GM23248 (cell line): ENCODE data around the gene RGS4. TPM values are rescaled to one million over a fixed set of nuclear protein-coding genes. Genes with fewer than 3 reads are reported as not detected.
"Not testable (repeated sequence)": the region's sequence is repeated elsewhere in the genome, so short reads cannot be mapped to it uniquely, and the experiment has no call there.

Source experiments
- DNase-seq: peaks from one replicate; pipeline ENCODE4 v3.0.0-alpha.2; 2015
- H2AFZ ChIP-seq: fragments of 200-600 bp; sonication (generic); 2 replicates; pipeline ENCODE4 v1.6.1; 2016; ENCODE audit warnings: antibody characterized with exemption
- H3F3A ChIP-seq: fragments of 200-600 bp; sonication (generic); 2 replicates; pipeline ENCODE4 v1.6.1; 2016; ENCODE audit warnings: mild to moderate bottlenecking, antibody characterized with exemption, mixed run types; ENCODE audit not compliant: insufficient read depth
- H3K27ac ChIP-seq: fragments of 200-600 bp; sonication (generic); 2 replicates; pipeline ENCODE4 v1.5.1; 2016; ENCODE audit warnings: mild to moderate bottlenecking
- H3K27me3 ChIP-seq: fragments of 200-600 bp; sonication (generic); replicated peaks from 2 replicates; pipeline ENCODE4 v1.6.1; 2016; ENCODE audit warnings: mild to moderate bottlenecking; ENCODE audit not compliant: insufficient read depth
- H3K36me3 ChIP-seq: fragments of 200-600 bp; sonication (generic); 2 replicates; pipeline ENCODE4 v1.6.1; 2016; ENCODE audit warnings: low read depth, mild to moderate bottlenecking
- H3K4me1 ChIP-seq: fragments of 200-600 bp; sonication (generic); 2 replicates; pipeline ENCODE4 v1.6.1; 2016; ENCODE audit warnings: mild to moderate bottlenecking; ENCODE audit not compliant: insufficient read depth
- H3K4me2 ChIP-seq: fragments of 200-600 bp; sonication (generic); one replicate; pipeline ENCODE4 v1.6.1; 2016; ENCODE audit warnings: mild to moderate bottlenecking; ENCODE audit not compliant: unreplicated experiment
- H3K4me3 ChIP-seq: fragments of 200-600 bp; sonication (generic); 2 replicates; pipeline ENCODE4 v1.5.1; 2016; ENCODE audit warnings: mild to moderate bottlenecking
- H3K79me2 ChIP-seq: fragments of 200-600 bp; sonication (generic); 2 replicates; pipeline ENCODE4 v1.6.1; 2016; ENCODE audit warnings: mild to moderate bottlenecking; ENCODE audit not compliant: insufficient read depth
- H3K9ac ChIP-seq: fragments of 200-600 bp; sonication (generic); 2 replicates; pipeline ENCODE4 v1.6.1; 2016; ENCODE audit warnings: mild to moderate bottlenecking
- H3K9me2 ChIP-seq: fragments of 200-600 bp; sonication (generic); 2 replicates; pipeline ENCODE4 v1.6.1; 2016; ENCODE audit warnings: mixed run types, mild to moderate bottlenecking, moderate library complexity; ENCODE audit not compliant: insufficient read depth
- H3K9me3 ChIP-seq: fragments of 200-600 bp; sonication (generic); one replicate; pipeline ENCODE4 v1.6.1; 2017; ENCODE audit warnings: low read depth
- H4K20me1 ChIP-seq: fragments of 200-600 bp; sonication (generic); 2 replicates; pipeline ENCODE4 v1.6.0; 2016; ENCODE audit not compliant: insufficient read depth
- EZH2 ChIP-seq: fragments of 200-600 bp; sonication (generic); IDR thresholded peaks from 2 replicates; pipeline ENCODE4 v1.6.1; 2018; ENCODE audit warnings: antibody characterized with exemption, mild to moderate bottlenecking; ENCODE audit not compliant: insufficient read depth, poor library complexity, severe bottlenecking
- EZH2phosphoT487 ChIP-seq: fragments of 200-600 bp; sonication (generic); IDR thresholded peaks from 2 replicates; pipeline ENCODE4 v1.6.1; 2018; ENCODE audit warnings: antibody characterized with exemption, moderate library complexity, mild to moderate bottlenecking, low read depth; ENCODE audit not compliant: insufficient read depth
- WGBS, 2 experiments: methylation state at CpG; one replicate each; pipeline ENCODE4 v1.1.6; 2015 to 2017; ENCODE audit warnings: low lambda C conversion rate in 2 of 2, low coverage in 1 of 2; ENCODE audit errors: missing lambda C conversion rate in 2 of 2; 5-methylcytosine and 5-hydroxymethylcytosine counted together
- in situ Hi-C: fragments of 300-500 bp; cut with MboI; formaldehyde crosslinking; loops from 2 replicates; pipeline ENCODE4 v1.15.0; 2020
- polyA plus RNA-seq: library from polyadenylated mRNA; unstranded; fragments of >200 nt; fragmentation: Nextera tagmentation; extraction: Ambion mirVana; gene quantifications from 2 replicates; pipeline ENCODE4 v1.2.1, GENCODE V29; 2016
- total RNA-seq: library from RNA; depleted of rRNA; stranded (reverse); fragments of >200 nt; shearing (Covaris generic); gene quantifications from 2 replicates; pipeline ENCODE4 v1.2.3, GENCODE V29; 2014

Gene RGS4
- total and polyA plus RNA-seq, 2 experiments from 2014 or later: 11.2 to 27.9 TPM

- Histone ChIP-seq H3K27me3 (no peaks in the 10 kb centered on the region), H4K20me1 (no peaks in the 10 kb centered on the region), H3K9me2 (no peaks in the 10 kb centered on the region), H3K9me3 (no peaks in the 10 kb centered on the region), H3K4me3 (no peak overlapping the region), H3K4me2 (peak overlapping the region; percentile 33), H2AFZ (no peak overlapping the region), H3K27ac (0 out of 2 replicates have a peak overlapping the region, but pooled peaks have one; percentile 23), H3K36me3 (no peaks in the 10 kb centered on the region), H3F3A (peaks cover 30% of the 10 kb centered on the region), H3K4me1 (peaks cover 33% of the 10 kb centered on the region), H3K9ac (no peak overlapping the region), H3K79me2 (no peaks in the 10 kb centered on the region)
- TF ChIP-seq EZH2 (no peak), EZH2phosphoT487 (no peak)
- DNase-seq: peak; percentile 32
- 25 to 29% methylated on average over 1 of the region's 1 CpG for WGBS, 2 experiments
- in situ Hi-C loops: no loop called here
Observed at GRCh38 chr1:163084330-163084729, 15.2 kb downstream of the RGS4 start.

GRCh38 chr1:163085041-163085903, 16.1 kb downstream of the RGS4 start:
- Histone ChIP-seq H3K4me1 (peaks cover 35% of the 10 kb centered on the region), H3K27me3 (no peaks in the 10 kb centered on the region), H3K79me2 (no peaks in the 10 kb centered on the region), H3F3A (peaks cover 32% of the 10 kb centered on the region), H4K20me1 (no peaks in the 10 kb centered on the region), H3K4me3 (0 out of 2 replicates have a peak overlapping the region, but pooled peaks have one; percentile 5), H3K27ac (peak overlapping the region; percentile 70), H3K4me2 (peak overlapping the region; percentile 53), H2AFZ (no peak overlapping the region), H3K9me3 (no peaks in the 10 kb centered on the region), H3K9me2 (no peaks in the 10 kb centered on the region), H3K36me3 (no peaks in the 10 kb centered on the region), H3K9ac (peak overlapping the region; percentile 29; the same call in 1 of the 2 replicates)
- TF ChIP-seq EZH2phosphoT487 (no peak), EZH2 (no peak)
- WGBS, 2 experiments: 19 to 24% methylated on average over 4 of the region's 4 CpGs
- in situ Hi-C loops: no loop called here
- DNase-seq: peak; percentile 79

DNA sequence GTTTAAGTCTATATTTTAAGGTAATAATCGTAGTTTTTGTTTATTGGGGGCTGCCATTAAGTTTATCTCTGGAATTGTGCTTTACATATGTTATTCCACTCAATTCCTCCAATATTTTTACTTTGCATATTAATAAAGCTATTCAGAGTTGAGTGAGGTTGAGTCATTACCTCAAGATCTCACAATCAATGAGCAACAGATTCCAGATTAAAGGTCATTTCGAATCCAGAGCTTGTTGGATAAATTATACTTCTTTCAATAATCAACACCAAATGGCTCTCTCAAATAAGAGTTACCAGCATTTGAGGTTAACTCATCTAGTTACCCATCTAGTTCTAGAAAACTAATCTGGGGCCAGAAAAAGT, 16.7 kb downstream of the RGS4 start:
- Histone ChIP-seq H2AFZ (no peak overlapping the region), H3K36me3 (no peaks in the 10 kb centered on the region), H3K9ac (no peak overlapping the region; the same call in 1 of the 2 replicates), H3K4me1 (peaks cover 37% of the 10 kb centered on the region), H3K79me2 (no peaks in the 10 kb centered on the region), H3K27me3 (no peaks in the 10 kb centered on the region), H3K4me2 (peak overlapping the region; percentile 53), H4K20me1 (no peaks in the 10 kb centered on the region), H3K27ac (peak overlapping the region; percentile 70), H3F3A (peaks cover 34% of the 10 kb centered on the region), H3K9me3 (no peaks in the 10 kb centered on the region), H3K9me2 (no peaks in the 10 kb centered on the region), H3K4me3 (0 out of 2 replicates have a peak overlapping the region, but pooled peaks have one; percentile 5)
- TF ChIP-seq EZH2phosphoT487 (no peak), EZH2 (no peak)
- peak; percentile 77 for DNase-seq
- in situ Hi-C loops: no loop called here
- WGBS, 2 experiments: 13 to 22% methylated on average over 2 of the region's 2 CpGs

- H3K9me3 ChIP-seq, H3K27me3 ChIP-seq, in situ Hi-C loops, H2AFZ ChIP-seq, H3K9ac ChIP-seq, H3K9me2 ChIP-seq, H3K4me2 ChIP-seq, H3K27ac ChIP-seq, H3K79me2 ChIP-seq, H4K20me1 ChIP-seq, H3K4me3 ChIP-seq, DNase-seq, H3K36me3 ChIP-seq: not testable (repeated sequence)
- H3F3A ChIP-seq: peaks cover 31% of the 10 kb centered on the region
- H3K4me1 ChIP-seq: peaks cover 29% of the 10 kb centered on the region
- 64 to 72% methylated on average over 4 of the region's 4 CpGs for WGBS, 2 experiments
Observed at GRCh38 chr1:163089117-163089516, 20.0 kb downstream of the RGS4 start.
